ENCODE results near the gene MLST8.

The MLST8 gene

GRCh38 chr16:2205104-2205966, at the start of gene MLST8:
Gene MLST8, plus strand, starts transcription at chr16:2205454. Its CDS starts 632 bp downstream, at chr16:2206086.
- DNase-seq = peak; percentile 91

DNA sequence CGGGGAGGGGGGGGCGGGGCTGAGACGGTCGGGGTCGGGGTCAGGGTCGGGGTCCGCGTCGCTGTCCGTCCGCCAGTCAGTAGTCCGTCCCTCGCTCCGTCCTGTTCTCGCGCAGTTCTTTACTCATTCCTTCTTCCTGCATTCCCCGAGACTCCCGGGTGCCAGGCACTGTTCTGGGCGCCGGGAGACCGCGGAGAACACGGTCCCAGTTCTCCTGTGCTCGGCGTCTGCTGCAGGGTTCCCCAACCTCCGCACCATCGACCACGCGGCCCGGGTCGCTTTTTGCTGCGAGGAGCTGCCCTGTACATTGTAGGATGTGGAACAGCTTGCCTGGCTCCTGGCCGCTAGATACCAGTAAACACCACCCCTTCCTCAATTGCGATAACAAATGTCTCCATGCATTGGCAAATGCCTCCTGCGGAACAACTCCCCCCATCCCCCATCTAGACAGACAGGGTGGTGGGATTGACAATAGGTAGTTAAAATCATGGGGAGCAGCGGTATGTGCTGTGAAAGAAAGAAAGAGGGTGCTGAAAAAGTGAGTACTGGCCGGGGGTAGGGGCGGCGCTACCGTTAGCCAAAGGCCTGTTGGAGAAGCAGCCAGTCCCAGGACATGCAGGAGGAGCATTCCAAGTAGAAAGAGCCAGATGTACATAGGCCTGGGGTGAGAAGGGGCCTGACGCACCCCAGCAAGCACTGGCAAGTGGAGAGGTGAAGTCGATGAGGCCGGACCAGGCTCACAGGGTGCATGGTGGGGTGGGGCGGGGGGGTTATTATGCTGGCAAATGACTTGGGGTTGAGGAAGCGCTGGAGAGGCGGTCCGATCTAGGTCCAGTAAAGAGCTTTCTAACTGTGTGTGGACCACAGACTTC, 49.0 kb upstream of the MLST8 start:
- DNase-seq = peak; percentile 74

DNA sequence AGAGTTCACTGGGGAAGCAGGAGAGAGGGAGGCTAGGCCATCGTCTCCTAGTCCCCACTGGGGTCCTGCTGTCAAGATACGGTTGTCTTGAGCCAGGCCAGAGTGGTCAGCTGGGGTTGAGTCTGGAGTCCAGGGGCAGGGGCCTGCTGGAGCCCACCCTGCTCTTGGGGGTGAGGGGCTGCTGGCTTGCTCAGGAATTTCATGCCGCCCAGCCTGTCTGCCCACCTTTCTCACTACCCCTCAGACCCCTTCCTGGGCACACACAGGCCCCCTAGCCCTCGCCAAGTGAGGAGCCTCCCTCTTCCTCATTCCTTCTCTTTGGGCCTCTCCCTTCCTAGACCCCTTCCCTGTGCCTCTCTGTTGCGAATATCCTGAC, 48.4 kb upstream of the MLST8 start:
- no peak for DNase-seq

DNA sequence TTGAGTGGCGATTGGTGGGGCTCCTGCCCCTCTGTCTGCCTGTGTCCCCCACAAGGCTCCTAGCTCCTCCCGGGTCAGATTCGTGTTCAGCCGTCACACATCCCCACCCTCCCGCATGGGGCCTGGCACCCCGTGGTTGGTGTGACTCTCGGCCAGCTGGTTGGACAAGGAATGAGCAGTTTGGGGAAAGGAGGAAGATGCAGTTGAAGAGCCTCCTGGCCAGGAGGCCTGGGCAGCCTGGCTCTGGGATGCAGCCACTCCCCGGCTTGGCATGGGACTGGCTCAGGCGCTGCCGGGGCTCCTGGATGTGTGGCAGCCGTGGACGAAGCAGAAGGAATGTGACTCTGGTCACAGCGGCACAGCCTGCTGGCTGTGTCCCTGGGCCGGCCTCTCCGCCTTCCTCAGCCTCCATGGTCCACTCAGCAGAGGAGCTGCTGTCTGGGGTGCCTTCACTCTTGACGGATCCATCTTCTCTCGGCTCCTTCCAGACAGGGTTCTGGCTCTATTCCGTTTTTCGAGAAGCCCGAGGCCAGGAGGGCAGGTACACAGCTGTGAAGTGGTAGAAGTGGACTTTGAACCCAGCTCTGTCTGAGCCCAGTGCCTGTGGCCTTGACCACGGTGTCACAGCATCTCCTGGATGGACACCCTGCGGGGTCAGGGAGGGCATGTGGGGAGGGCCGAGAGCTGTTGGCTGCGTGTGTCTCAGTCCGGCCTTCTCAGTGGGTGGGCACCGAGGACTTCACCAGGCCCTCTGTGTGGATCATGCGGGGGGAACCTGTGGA, 47.6 kb upstream of the MLST8 start:
- DNase-seq = no peak

GRCh38 chr16:2158262-2158638, 47.0 kb upstream of the MLST8 start:
- DNase-seq = no peak

- peak; percentile 91 for DNase-seq
Measured at GRCh38 chr16:2159175-2159838, 45.9 kb upstream of the MLST8 start.

DNA sequence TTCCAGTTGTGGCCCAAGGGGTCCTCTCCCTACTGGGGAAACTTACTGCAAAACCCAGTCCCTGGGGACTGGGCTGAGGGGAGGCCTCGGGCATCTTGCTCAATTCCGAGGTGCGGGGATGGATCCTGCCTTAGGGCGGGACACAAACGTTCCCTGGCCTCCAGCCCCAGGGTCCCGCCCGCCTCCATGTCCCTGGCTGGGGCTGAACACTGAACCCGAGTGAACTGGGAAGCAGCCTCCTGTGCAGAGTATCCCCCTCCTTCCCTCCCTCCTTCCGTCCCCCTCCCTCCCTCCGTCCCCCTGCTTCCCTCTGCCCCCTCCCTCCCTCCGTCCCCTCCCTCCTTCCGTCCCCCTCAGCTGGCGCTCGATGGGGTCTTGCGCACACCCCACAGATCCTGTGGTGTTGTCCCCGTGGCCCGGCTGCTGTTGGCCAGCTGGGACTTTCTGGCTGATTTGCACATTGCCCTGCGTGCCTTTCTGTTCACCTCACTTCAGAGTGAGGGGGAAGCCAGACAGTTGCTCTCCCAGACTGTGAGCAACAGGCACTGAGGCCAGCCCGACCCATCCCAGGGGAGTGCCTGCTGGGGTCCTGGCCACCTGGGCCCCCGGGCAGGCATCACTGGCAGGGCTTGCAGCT, 44.2 kb upstream of the MLST8 start:
- peak; percentile 67 for DNase-seq

DNA sequence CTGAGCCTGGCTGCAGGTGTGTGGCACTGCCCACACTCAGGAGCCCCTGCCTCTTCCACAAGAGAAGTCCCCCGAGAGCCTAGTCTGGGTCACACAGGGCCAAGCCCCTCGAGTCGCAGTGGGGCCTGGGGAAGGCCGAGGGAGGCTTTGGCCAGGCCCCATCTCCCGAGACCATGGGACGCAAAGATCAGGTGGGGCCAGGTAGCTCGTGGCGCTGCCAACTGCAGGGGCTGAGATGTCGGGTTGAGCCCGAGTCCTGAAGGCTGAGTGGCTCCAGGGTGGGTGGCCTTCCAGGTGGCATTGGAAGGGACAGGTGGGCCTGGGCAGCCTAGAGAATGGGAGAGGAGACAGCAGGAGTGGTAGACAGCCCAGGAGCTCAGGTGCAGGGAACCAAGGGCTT, 43.3 kb upstream of the MLST8 start:
- DNase-seq = no peak

GRCh38 chr16:2162676-2163118, 42.6 kb upstream of the MLST8 start:
- DNase-seq = no peak

DNA sequence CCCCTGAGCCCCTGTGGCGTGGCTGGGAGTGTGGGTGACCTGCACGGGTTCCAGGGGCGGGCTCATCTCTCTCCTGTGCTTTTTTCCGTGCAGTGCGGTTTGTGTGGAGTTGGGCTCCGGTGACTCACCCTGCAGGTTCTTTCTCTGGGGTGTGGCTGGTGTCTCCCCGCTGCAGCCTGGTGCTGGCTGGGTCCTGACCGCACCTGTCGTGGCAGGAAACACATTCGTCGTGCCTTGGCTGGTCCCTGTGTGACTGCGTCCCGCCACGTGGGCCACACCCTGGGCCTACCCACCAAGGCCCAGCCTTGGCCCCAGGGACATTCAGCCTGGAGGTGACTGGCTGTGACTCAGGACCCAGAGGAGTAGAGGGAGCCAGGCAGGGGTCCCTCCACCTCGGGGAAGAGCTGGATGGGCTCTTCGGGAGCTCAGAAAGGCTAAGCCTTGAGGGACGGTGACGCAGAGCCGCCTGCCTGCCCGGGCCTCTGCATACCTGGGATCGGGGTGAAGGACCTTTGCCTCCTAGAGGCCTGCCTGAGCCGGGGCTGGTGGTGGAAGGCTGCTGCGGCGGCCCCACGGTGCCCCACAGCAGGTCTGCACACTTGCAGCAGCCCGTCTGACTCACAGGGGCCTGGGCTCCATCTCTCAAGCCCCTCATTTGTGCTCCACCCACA, 41.9 kb upstream of the MLST8 start:
- no peak for DNase-seq

DNA sequence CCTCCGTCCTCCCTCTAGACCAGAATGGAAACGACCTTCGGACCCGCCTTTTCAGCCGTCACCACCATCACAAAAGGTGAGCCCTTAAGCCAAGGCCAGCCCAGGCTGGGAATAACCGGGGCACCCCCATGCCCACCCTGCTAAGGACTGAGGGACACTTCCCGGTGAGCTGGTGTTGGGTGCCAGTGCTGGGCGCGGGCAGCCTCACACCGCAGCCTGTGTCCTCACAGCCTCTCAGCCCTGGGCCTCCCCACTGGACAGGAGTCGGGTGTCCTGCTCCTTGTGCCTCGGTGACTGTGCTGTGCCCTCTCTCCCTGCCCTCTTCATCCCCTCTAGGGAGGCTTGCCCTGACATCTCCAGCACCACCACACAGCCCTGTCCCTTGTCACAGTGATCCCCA, 39.4 kb upstream of the MLST8 start:
- DNase-seq = no peak

DNA sequence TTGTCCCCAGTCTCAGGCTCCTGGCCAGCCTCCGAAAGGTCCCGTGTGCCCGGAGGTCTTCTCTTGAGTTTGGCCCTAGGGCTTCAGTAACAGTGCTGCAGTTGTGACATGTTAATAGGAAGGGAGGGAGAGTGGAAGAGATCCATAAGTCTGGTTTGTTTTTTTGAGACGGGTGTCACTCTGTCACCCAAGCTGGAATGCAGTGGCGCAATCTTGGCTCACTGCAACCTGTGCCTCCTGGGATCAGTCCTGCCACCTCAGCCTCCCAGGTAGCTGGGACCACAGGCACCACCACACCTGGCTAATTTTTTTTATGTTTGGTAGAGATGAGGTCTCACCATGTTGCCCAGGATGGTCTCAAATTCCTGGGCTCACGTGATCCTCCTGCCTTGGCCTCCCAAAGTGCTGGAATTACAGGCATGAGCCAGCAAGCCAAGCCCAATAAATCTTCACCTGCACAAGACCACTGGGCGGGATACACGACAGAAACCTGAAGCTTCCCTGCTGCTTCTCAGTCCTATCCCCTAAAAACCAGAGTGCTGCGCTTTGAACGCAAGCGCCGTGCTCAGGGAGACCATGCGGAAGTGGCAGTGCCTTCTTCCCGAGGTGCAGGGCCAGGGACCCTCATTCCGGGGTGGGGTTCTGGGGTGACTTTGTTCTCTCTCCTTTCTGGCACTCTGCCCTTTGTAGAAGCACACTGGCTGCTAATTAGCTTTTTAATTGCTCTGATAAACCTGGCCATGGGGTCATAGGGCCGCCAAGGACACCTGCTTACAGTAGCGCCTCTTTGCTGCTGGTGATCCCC, 38.8 kb upstream of the MLST8 start:
- DNase-seq = no peak

DNA sequence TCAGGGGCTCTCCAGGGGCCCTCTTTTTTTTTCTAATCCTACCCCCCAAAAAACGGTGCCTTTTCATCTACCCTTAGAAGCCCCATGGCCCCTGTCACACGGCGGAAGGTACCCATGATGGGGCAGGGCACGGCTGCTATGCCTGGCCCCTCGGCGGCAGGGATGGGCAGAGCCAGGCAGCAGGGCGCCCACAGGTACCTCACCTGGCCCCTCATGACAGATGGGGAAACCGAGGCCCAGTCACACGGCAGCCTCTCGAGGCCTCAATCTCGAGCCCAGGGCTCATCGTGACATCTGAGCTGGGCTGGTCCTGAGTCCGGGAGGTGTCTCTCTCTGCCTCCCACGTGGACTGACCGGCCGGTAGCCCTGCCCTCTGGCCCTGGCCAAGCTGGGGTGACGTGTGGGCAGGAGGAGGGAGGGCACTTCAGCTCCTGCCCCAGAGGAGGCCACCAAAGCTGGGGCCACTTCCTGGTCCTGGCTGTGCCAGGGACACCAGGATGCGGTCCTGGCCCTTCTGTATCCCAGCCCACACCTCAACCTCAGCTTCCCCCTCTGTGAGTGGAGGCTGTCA, 38.1 kb upstream of the MLST8 start:
- DNase-seq = no peak

DNA sequence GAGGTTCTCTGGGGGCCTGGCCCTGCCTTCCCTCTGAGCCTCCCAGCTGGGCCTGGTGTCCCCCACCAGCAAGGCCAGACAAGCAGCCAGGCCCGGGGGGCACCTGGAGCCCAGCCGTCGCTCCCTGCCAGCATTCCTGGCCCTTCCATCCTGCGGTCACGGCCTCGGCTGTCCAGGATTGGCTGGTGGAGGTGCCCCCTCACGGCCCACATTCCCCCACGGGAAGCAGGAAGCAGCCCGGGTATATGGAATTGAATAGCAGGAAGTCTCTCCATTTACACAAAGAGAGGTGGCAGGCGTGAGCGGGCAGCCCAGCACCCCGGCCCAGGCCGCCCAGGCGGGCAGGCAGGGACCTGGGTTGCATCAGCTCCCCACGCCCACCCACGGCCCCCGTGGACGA, 35.2 kb upstream of the MLST8 start:
- DNase-seq = no peak

GRCh38 chr16:2170587-2171435, 34.4 kb upstream of the MLST8 start:
- DNase-seq = no peak

DNA sequence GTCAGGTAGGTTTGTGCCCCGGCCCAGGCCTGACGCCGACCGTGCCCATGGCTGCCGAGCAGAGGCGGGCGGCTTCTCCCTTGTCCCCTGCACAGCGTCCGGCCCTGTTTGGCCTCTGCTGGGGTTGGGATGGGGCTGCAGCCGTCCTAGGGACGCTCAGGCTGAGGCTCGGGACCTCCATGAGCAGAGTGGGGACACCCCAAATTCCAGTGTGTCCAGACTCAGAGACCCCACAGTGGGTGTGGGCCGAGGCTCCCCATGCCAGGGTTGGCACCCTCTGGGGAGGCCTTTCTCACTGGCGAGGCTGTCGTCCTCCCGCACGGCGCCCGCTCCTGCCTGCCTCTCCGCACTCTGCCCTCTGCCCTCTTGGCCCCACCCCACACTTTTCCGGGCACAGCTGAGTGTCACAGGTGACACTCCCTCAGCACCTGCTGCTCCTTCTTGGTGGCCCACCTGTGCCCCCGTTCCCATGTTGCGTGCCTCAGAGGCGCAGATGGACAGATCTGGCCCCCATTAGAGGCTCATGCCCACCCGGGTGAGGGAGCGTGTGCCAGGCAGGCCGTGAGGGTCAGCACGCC, 33.6 kb upstream of the MLST8 start:
- no peak for DNase-seq

- DNase-seq = no peak
Measured at GRCh38 chr16:2172688-2173335, 32.4 kb upstream of the MLST8 start.

GRCh38 chr16:2173366-2173765, 31.9 kb upstream of the MLST8 start:
- DNase-seq = no peak
